Tibial nerve (tissue), 4 donors: ENCODE data around the gene NGEF. TPM values are rescaled to one million over a fixed set of nuclear protein-coding genes. Genes with fewer than 3 reads are reported as not detected.

ENCODE experiments used
- DNase-seq, 2 donors: peaks; one replicate each; pipeline ENCODE4 v3.0.0-alpha.2; 2019; ENCODE audit warnings: low spot score in 2 of 2
- H3K27ac ChIP-seq, 4 donors: fragments of 200-600 bp; sonication (generic) in 3 of 4; one replicate each; pipeline ENCODE4 v1.5.1; 2017 to 2019; ENCODE audit warnings: mild to moderate bottlenecking in 1 of 4
- H3K27me3 ChIP-seq, 2 donors: fragments of 200-600 bp; sonication (generic) in 1 of 2; one replicate each; pipeline versions ENCODE4 v1.5.1 to v1.6.0; 2017 to 2019
- H3K36me3 ChIP-seq, 3 donors: fragments of 200-600 bp; sonication (generic); one replicate each; pipeline ENCODE4 v1.5.1; 2018 to 2019
- H3K4me1 ChIP-seq, 4 donors: fragments of 200-600 bp; sonication (generic) in 3 of 4; one replicate each; pipeline ENCODE4 v1.5.1; 2017 to 2019
- H3K4me3 ChIP-seq, 4 donors: fragments of 200-600 bp; sonication (generic) in 3 of 4; one replicate each; pipeline ENCODE4 v1.5.1; 2017 to 2019; ENCODE audit warnings: mild to moderate bottlenecking in 1 of 4, moderate library complexity in 1 of 4
- H3K9me3 ChIP-seq, 4 donors: fragments of 200-600 bp; sonication (generic) in 3 of 4; one replicate each; pipeline ENCODE4 v1.5.1; 2017 to 2019
- CTCF ChIP-seq, 5 experiments: fragments of 200-600 bp in 3 of 5; fragments of 450-650 bp in 2 of 5; sonication (generic) in 3 of 5; IDR thresholded peaks; one replicate each; pipeline ENCODE4 v1.5.1; 2016 to 2019; ENCODE audit warnings: antibody characterized with exemption in 5 of 5, mild to moderate bottlenecking in 3 of 5, moderate library complexity in 2 of 5
- EP300 ChIP-seq, 2 donors: sonication (generic); formaldehyde crosslinking; IDR thresholded peaks; one replicate each; pipeline ENCODE4 v1.6.1; 2017; ENCODE audit warnings: antibody characterized with exemption in 2 of 2, mild to moderate bottlenecking in 1 of 2
- POLR2A ChIP-seq, 2 donors: fragments of 450-650 bp; IDR thresholded peaks; one replicate each; pipeline ENCODE4 v1.6.1; 2017; ENCODE audit warnings: antibody characterized with exemption in 2 of 2, mild to moderate bottlenecking in 2 of 2, moderate library complexity in 2 of 2
- WGBS, 2 donors: methylation state at CpG; one replicate each; pipeline ENCODE4 v1.1.5; 2018; 5-methylcytosine and 5-hydroxymethylcytosine counted together
- total RNA-seq, 4 donors: library from RNA; depleted of rRNA; stranded (reverse); fragments of >200 nt; gene quantifications; one replicate each; pipeline ENCODE4 v1.1.0, GENCODE V29; 2016

The NGEF gene
- total RNA-seq, 4 donors from 2014 or later = 12.9 to 47.6 (median 22.7) TPM

GRCh38 chr2:232863996-232864395 is 149.1 kb downstream of the NGEF start:
- TF ChIP-seq EP300 (IDR thresholded peaks at IDR 0.05) = no peak
- no peak for TF ChIP-seq CTCF (IDR thresholded peaks at IDR 0.05)
- no peak for TF ChIP-seq POLR2A (IDR thresholded peaks at IDR 0.05)
- Histone ChIP-seq H3K4me3 (no peak overlapping the region), H3K36me3 (peaks cover 0 to 24% (median 0%) of the 10 kb centered on the region in 3 donors), H3K9me3 (no peaks in the 10 kb centered on the region), H3K27ac (no peak overlapping the region), H3K4me1 (no peaks in the 10 kb centered on the region), H3K27me3 (no peaks in the 10 kb centered on the region)
- WGBS, 2 donors = 96 to 97% methylated on average over 2 of the region's 2 CpGs
- DNase-seq = no peak

- H3K4me3 ChIP-seq = no peak overlapping the region
- no peaks in the 10 kb centered on the region for H3K27me3 ChIP-seq
- H3K36me3 ChIP-seq = peaks cover 0 to 50% (median 10%) of the 10 kb centered on the region in 3 donors
- H3K4me1 ChIP-seq = no peaks in the 10 kb centered on the region
- H3K27ac ChIP-seq = no peak overlapping the region
- H3K9me3 ChIP-seq = no peaks in the 10 kb centered on the region
- DNase-seq = no peak
- 77 to 85% methylated on average over 5 of the region's 5 CpGs for WGBS, 2 donors
- TF ChIP-seq CTCF (IDR thresholded peaks at IDR 0.05) (no peak), EP300 (IDR thresholded peaks at IDR 0.05) (no peak), POLR2A (IDR thresholded peaks at IDR 0.05) (no peak)
Measured at GRCh38 chr2:232861353-232861752, 151.7 kb downstream of the NGEF start.

GRCh38 chr2:232860593-232861241 is 152.3 kb downstream of the NGEF start:
- no peak for DNase-seq
- no peak for TF ChIP-seq POLR2A (IDR thresholded peaks at IDR 0.05)
- no peak for TF ChIP-seq EP300 (IDR thresholded peaks at IDR 0.05)
- no peak for TF ChIP-seq CTCF (IDR thresholded peaks at IDR 0.05)
- Histone ChIP-seq H3K4me3 (no peak overlapping the region), H3K4me1 (peaks cover 0 to 4% (median 0%) of the 10 kb centered on the region in 4 donors), H3K9me3 (no peaks in the 10 kb centered on the region), H3K27ac (no peak overlapping the region), H3K27me3 (no peaks in the 10 kb centered on the region), H3K36me3 (peaks cover 0 to 57% (median 10%) of the 10 kb centered on the region in 3 donors)
- WGBS, 2 donors = 83 to 89% methylated on average over 9 of the region's 9 CpGs

GRCh38 chr2:232859385-232859916 is 153.6 kb downstream of the NGEF start:
- no peaks in the 10 kb centered on the region for H3K27me3 ChIP-seq
- no peaks in the 10 kb centered on the region for H3K9me3 ChIP-seq
- TF ChIP-seq CTCF (IDR thresholded peaks at IDR 0.05) (no peak), EP300 (IDR thresholded peaks at IDR 0.05) (no peak), POLR2A (IDR thresholded peaks at IDR 0.05) (no peak)
- no peak for DNase-seq
- 80 to 83% methylated on average over 4 of the region's 4 CpGs for WGBS, 2 donors
- no peak overlapping the region for H3K27ac ChIP-seq
- no peak overlapping the region for H3K4me3 ChIP-seq
- H3K4me1 ChIP-seq = peaks cover 0 to 13% (median 0%) of the 10 kb centered on the region in 4 donors
- peaks cover 0 to 63% (median 10%) of the 10 kb centered on the region in 3 donors for H3K36me3 ChIP-seq

- TF ChIP-seq POLR2A (IDR thresholded peaks at IDR 0.05) = no peak
- no peak for TF ChIP-seq EP300 (IDR thresholded peaks at IDR 0.05)
- no peak for TF ChIP-seq CTCF (IDR thresholded peaks at IDR 0.05)
- H3K36me3 ChIP-seq = peaks cover 0 to 64% (median 10%) of the 10 kb centered on the region in 3 donors
- WGBS, 2 donors = 61 to 66% methylated on average over 4 of the region's 4 CpGs
Measured at GRCh38 chr2:232857158-232857563, 155.9 kb downstream of the NGEF start.

More at GRCh38 chr2:232857158-232857563, 155.9 kb downstream of the NGEF start:
- no peaks in the 10 kb centered on the region for H3K27me3 ChIP-seq
- H3K4me1 ChIP-seq = peaks cover 0 to 26% (median 0%) of the 10 kb centered on the region in 4 donors
- no peak overlapping the region for H3K4me3 ChIP-seq
- H3K27ac ChIP-seq = no peak overlapping the region
- DNase-seq = no peak
- H3K9me3 ChIP-seq = no peaks in the 10 kb centered on the region
